Endothelial cell of umbilical vein (primary cell): Measurements from ENCODE around the gene GEMIN4. TPM values are rescaled to one million over a fixed set of nuclear protein-coding genes. Genes with fewer than 3 reads are reported as not detected.
"Not testable (repeated sequence)": the region's sequence is repeated elsewhere in the genome, so short reads cannot be mapped to it uniquely, and the experiment has no call there.

Experiments
- BruUV-seq: library from RNA; stranded (reverse); fragments of 400-500 nt; replicated peaks from 2 replicates; lab custom pipeline; 2021; lab: Mats Ljungman, UMichigan
- CTCF ChIA-PET: fragments of 300-600, 350-600 bp; sonication (Branson Sonifier 250); formaldehyde crosslinking; loops from one replicate; lab custom pipeline; 2021; ENCODE audit warnings: antibody characterized with exemption, inconsistent platforms; lab: Charles Lee
- POLR2A ChIA-PET: fragments of 300-600, 350-600 bp; sonication (Branson Sonifier 250); formaldehyde crosslinking; loops from one replicate; lab custom pipeline; 2021; ENCODE audit warnings: antibody characterized with exemption, inconsistent platforms; lab: Charles Lee
- DNase-seq: peaks from one replicate; pipeline ENCODE4 v3.0.0-alpha.2; 2011; ENCODE audit warnings: low read depth, low spot score
- FAIRE-seq: peaks from 2 replicates; lab custom pipeline; 2011; peaks lifted over from hg19 to GRCh38; lab: Jason Lieb, UNC
- H2AFZ ChIP-seq: 2 replicates; pipeline ENCODE4 v1.6.0; 2012; ENCODE audit warnings: low read depth, low read length, control low read depth, inconsistent platforms
- H3K27ac ChIP-seq: 2 replicates; pipeline ENCODE4 v1.5.1; 2011; ENCODE audit warnings: low read depth, mild to moderate bottlenecking, control low read depth, low read length, moderate library complexity; ENCODE audit not compliant: insufficient read depth
- H3K27me3 ChIP-seq, 2 experiments: 2 replicates each; pipeline versions ENCODE4 v1.6.0 to v1.6.1; 2011; ENCODE audit warnings: low read length in 2 of 2, mixed read lengths in 1 of 2; ENCODE audit not compliant: control insufficient read depth in 2 of 2, insufficient read depth in 2 of 2
- H3K36me3 ChIP-seq, 2 experiments: 2 replicates in 1 of 2; 3 replicates in 1 of 2; pipeline ENCODE4 v1.5.1; 2011; ENCODE audit warnings: low read length in 2 of 2, mild to moderate bottlenecking in 1 of 2, moderate library complexity in 1 of 2; ENCODE audit not compliant: control insufficient read depth in 2 of 2, insufficient read depth in 2 of 2; ENCODE audit errors: extremely low read depth in 1 of 2
- H3K4me1 ChIP-seq: 3 replicates; pipeline ENCODE4 v1.5.1; 2011; ENCODE audit warnings: mild to moderate bottlenecking, low read length; ENCODE audit not compliant: control insufficient read depth, insufficient read depth; ENCODE audit errors: extremely low read depth
- H3K4me2 ChIP-seq: 2 replicates; pipeline ENCODE4 v1.6.1; 2011; ENCODE audit warnings: low read length, control low read depth, mixed read lengths; ENCODE audit not compliant: insufficient read depth
- H3K4me3 ChIP-seq, 3 experiments: fragments of 200-600 bp in 1 of 3; sonication (generic), shearing (Covaris generic) in 1 of 3; replicated peaks in 1 of 3; 2 replicates each; pipeline ENCODE4 v1.5.1; 2011 to 2016; ENCODE audit warnings: control low read depth in 3 of 3, low read length in 3 of 3, mild to moderate bottlenecking in 2 of 3, inconsistent platforms in 1 of 3, low read depth in 1 of 3, moderate library complexity in 1 of 3; ENCODE audit not compliant: insufficient read depth in 1 of 3
- H3K79me2 ChIP-seq: 2 replicates; pipeline ENCODE4 v1.6.0; 2012; ENCODE audit warnings: low read length, inconsistent platforms; ENCODE audit not compliant: control insufficient read depth, insufficient read depth
- H3K9ac ChIP-seq: replicated peaks from 2 replicates; pipeline ENCODE3; 2011; ENCODE audit warnings: low read length, control low read depth; ENCODE audit not compliant: insufficient read depth; ENCODE audit errors: extremely low read depth
- H3K9me1 ChIP-seq: replicated peaks from 3 replicates; pipeline ENCODE4 v1.6.0; 2011; ENCODE audit warnings: mild to moderate bottlenecking, low read length; ENCODE audit not compliant: control insufficient read depth, insufficient read depth; ENCODE audit errors: extremely low read depth
- H3K9me3 ChIP-seq: replicated peaks from 2 replicates; pipeline ENCODE4 v1.5.1; 2012; ENCODE audit warnings: low read length, inconsistent platforms; ENCODE audit not compliant: control insufficient read depth, insufficient read depth
- H4K20me1 ChIP-seq: replicated peaks from 2 replicates; pipeline ENCODE3; 2011; ENCODE audit warnings: mild to moderate bottlenecking, low read length; ENCODE audit not compliant: control insufficient read depth, insufficient read depth; ENCODE audit errors: extremely low read depth
- EZH2 ChIP-seq: IDR thresholded peaks from 2 replicates; pipeline ENCODE4 v1.6.1; 2012; ENCODE audit warnings: borderline replicate concordance, low read depth, mild to moderate bottlenecking, moderate library complexity, low read length, inconsistent platforms; ENCODE audit not compliant: severe bottlenecking
- FOS ChIP-seq: IDR thresholded peaks from 2 replicates; pipeline ENCODE4 v1.6.1; 2011; ENCODE audit warnings: mild to moderate bottlenecking, low read length, moderate library complexity, borderline replicate concordance; ENCODE audit not compliant: insufficient read depth
- GATA2 ChIP-seq: IDR thresholded peaks from 2 replicates; pipeline ENCODE4 v1.7.0; 2011; ENCODE audit warnings: low read depth, mild to moderate bottlenecking, moderate library complexity, mixed read lengths, low read length; ENCODE audit not compliant: insufficient read length, insufficient read depth
- JUN ChIP-seq: IDR thresholded peaks from 2 replicates; pipeline ENCODE4 v1.6.1; 2011; ENCODE audit warnings: borderline replicate concordance, low read depth; ENCODE audit not compliant: insufficient read length, insufficient read depth
- MYC ChIP-seq: IDR thresholded peaks from one replicate; pipeline ENCODE4 v1.6.1; 2011; ENCODE audit warnings: mild to moderate bottlenecking, low read depth, low read length
- POLR2A ChIP-seq: IDR thresholded peaks from 2 replicates; pipeline ENCODE4 v1.6.1; 2012; ENCODE audit warnings: low read depth, mild to moderate bottlenecking, control low read depth, low read length
- POLR2AphosphoS5 ChIP-seq: IDR thresholded peaks from 2 replicates; pipeline ENCODE4 v1.6.1; 2012; ENCODE audit warnings: low read depth, mild to moderate bottlenecking, control low read depth, low read length, moderate library complexity; ENCODE audit not compliant: insufficient read depth
- dilution Hi-C: fragments of 300-500 bp; cut with MboI; formaldehyde crosslinking; loops from one replicate; pipeline ENCODE4 v1.15.0; 2019; ENCODE audit warnings: low sequenced_read_pairs; ENCODE audit not compliant: extremely low pct_ligation_motif_present
- intact Hi-C: fragments of 100-400 bp; cut with micrococcal nuclease; formaldehyde crosslinking; loops from one replicate; pipeline ENCODE4 v1.10.0; 2022
- polyA plus RNA-seq, 4 experiments: library from polyadenylated mRNA; depleted of rRNA in 3 of 4; stranded (reverse) in 3 of 4; unstranded in 1 of 4; fragments of >200 nt; gene quantifications; 2 replicates each; pipeline versions ENCODE4 v1.2.1 to v1.2.3, GENCODE V29; 2011 to 2012; ENCODE audit warnings: missing spikeins in 1 of 4
- total RNA-seq: library from RNA; stranded (reverse); gene quantifications from 2 replicates; pipeline ENCODE4 v1.2.3, GENCODE V29; 2021
- TF ChIP-seq, protein P1 (sequence below): IDR thresholded peaks from 2 replicates; pipeline ENCODE4 v1.6.1; 2011; ENCODE audit not compliant: insufficient read depth, insufficient read length
- TF ChIP-seq, protein P2 (sequence below), 2 donors: IDR thresholded peaks; 1 replicate in 1 of 2; 2 replicates in 1 of 2; pipeline ENCODE4 v1.5.1; 2011; ENCODE audit warnings: low read length in 2 of 2, mild to moderate bottlenecking in 2 of 2, moderate library complexity in 2 of 2, control low read depth in 1 of 2, inconsistent platforms in 1 of 2, low read depth in 1 of 2; ENCODE audit not compliant: insufficient read depth in 1 of 2; ENCODE audit errors: extremely low read depth in 1 of 2

GEMIN4 gene
- total and polyA plus RNA-seq, 2 donors (not counting 3 experiments of a cell fraction or from before 2014, with no cell fraction given), result 23.5 to 29.9 TPM

DNA sequence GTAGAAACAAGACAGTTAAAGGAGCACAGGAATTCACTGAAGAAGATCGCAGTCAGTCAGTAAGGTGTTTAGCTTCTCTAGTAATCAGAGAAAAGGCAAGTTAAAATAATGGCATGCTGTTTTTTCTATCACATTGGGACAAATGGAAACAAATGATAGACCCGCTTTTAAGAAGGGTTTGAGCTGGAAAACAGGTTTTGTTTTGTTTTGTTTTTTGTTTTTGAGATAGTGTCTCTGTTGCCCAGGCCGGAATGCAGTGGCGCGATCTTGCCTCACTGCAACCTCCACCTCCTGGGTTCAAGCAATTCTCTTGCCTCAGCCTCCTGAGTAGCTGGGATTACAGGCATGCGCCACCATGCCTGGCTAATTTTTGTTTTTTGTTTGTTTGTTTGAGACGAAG lies 33.8 kb upstream of the GEMIN4 start:
- H3K27ac ChIP-seq, BruUV-seq, intact Hi-C loops, H3K27me3 ChIP-seq, H3K4me3 ChIP-seq, H3K9ac ChIP-seq, POLR2A ChIA-PET, H3K9me1 ChIP-seq, H4K20me1 ChIP-seq, DNase-seq, H3K9me3 ChIP-seq, FAIRE-seq, H3K4me2 ChIP-seq, H2AFZ ChIP-seq: not testable (repeated sequence)
- Histone ChIP-seq H3K79me2 (peaks cover 40% of the 10 kb centered on the region), H3K36me3 (peaks cover 4 to 12% of the 10 kb centered on the region in 2 experiments), H3K4me1 (peaks cover 18% of the 10 kb centered on the region)
- dilution Hi-C loops, result loop anchor here (25.0 kb wide), 1 partner anchor 201 kb away; the partner anchor contains the start of genes NXN and TIMM22
- CTCF ChIA-PET, result interaction anchor here (1.0 to 2.7 kb wide), 3 partner anchors 9 to 195 kb away, joined by 3 to 7 read pairs (median 3); partner anchors contain the start of gene NXN

DNA sequence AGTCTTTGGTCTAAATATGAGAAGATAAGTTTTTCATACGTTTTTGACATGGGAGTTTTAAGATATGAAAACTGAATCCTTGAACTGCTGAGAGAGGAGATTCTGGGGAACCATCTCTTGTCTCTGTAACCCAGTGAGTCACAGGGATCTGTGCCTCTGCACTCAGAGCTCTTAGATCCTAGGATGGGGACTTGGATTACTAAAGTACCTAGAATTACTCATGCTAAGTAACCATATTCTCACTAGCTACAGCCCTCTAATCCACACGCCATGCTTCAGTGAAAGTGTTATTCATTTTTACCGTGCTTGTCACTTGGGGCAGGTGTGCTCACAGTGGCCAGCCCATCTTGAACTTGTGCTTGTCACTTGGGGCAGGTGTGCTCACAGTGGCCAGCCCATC lies 32.1 kb upstream of the GEMIN4 start:
- Histone ChIP-seq H2AFZ (no peak overlapping the region), H3K36me3 (peaks cover 3 to 8% of the 10 kb centered on the region in 2 experiments), H3K27me3 (no peaks in the 10 kb centered on the region), H3K4me2 (no peak overlapping the region), H3K4me3 (no peak overlapping the region), H3K9me3 (no peaks in the 10 kb centered on the region), H3K9me1 (no peaks in the 10 kb centered on the region), H3K79me2 (peaks cover 48% of the 10 kb centered on the region), H3K27ac (no peak overlapping the region), H4K20me1 (no peaks in the 10 kb centered on the region), H3K4me1 (peaks cover 18% of the 10 kb centered on the region), H3K9ac (no peak overlapping the region)
- FAIRE-seq, result no peak
- CTCF ChIA-PET, result interaction anchor here (1.4 kb wide), 1 partner anchor 11 kb away, joined by 4 read pairs; no protein-coding TSS in a partner anchor
- DNase-seq, result no peak
- TF ChIP-seq MYC, result no peak
- no peak for TF ChIP-seq POLR2A
- TF ChIP-seq, protein P1, sequence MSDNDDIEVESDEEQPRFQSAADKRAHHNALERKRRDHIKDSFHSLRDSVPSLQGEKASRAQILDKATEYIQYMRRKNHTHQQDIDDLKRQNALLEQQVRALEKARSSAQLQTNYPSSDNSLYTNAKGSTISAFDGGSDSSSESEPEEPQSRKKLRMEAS, result no peak
- no peak for TF ChIP-seq JUN
- TF ChIP-seq FOS, result no peak
- TF ChIP-seq, protein P2, sequence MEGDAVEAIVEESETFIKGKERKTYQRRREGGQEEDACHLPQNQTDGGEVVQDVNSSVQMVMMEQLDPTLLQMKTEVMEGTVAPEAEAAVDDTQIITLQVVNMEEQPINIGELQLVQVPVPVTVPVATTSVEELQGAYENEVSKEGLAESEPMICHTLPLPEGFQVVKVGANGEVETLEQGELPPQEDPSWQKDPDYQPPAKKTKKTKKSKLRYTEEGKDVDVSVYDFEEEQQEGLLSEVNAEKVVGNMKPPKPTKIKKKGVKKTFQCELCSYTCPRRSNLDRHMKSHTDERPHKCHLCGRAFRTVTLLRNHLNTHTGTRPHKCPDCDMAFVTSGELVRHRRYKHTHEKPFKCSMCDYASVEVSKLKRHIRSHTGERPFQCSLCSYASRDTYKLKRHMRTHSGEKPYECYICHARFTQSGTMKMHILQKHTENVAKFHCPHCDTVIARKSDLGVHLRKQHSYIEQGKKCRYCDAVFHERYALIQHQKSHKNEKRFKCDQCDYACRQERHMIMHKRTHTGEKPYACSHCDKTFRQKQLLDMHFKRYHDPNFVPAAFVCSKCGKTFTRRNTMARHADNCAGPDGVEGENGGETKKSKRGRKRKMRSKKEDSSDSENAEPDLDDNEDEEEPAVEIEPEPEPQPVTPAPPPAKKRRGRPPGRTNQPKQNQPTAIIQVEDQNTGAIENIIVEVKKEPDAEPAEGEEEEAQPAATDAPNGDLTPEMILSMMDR (IDR thresholded peaks at IDR 0.05; ENCODE audit: extremely low read depth in 1 of 2, insufficient read depth in 1 of 2, low read depth in 1 of 2, low read length in 2 of 2), result no peak
- no peak for TF ChIP-seq POLR2AphosphoS5
- no peak for TF ChIP-seq GATA2
- TF ChIP-seq EZH2, result no peak
- intact Hi-C loops (no loop called here), dilution Hi-C loops (loop anchor here (25.0 kb wide), 1 partner anchor 203 kb away; the partner anchor contains the start of genes NXN and TIMM22)
- no TSS peak for BruUV-seq
- POLR2A ChIA-PET, result no interaction called here
